Bronchial epithelial cell (primary cell): ENCODE measurements around the gene FAM219B. TPM values are rescaled to one million over a fixed set of nuclear protein-coding genes. Genes with fewer than 3 reads are reported as not detected.

Experiments
- DNase-seq: peaks from one replicate; pipeline ENCODE4 v3.0.0-alpha.2; 2010; ENCODE audit warnings: low read depth
- FAIRE-seq: peaks from 2 replicates; lab custom pipeline; 2011; peaks lifted over from hg19 to GRCh38; lab: Jason Lieb, UNC
- H3K27me3 ChIP-seq: 2 replicates; pipeline ENCODE4 v1.5.1; 2011; ENCODE audit warnings: low read length; ENCODE audit not compliant: control insufficient read depth, insufficient read depth
- H3K36me3 ChIP-seq: 2 replicates; pipeline ENCODE4 v1.5.1; 2011; ENCODE audit warnings: low read length; ENCODE audit not compliant: control insufficient read depth, insufficient read depth
- H3K4me3 ChIP-seq: 2 replicates; pipeline ENCODE4 v1.5.1; 2011; ENCODE audit warnings: mild to moderate bottlenecking, low read depth, low read length, control low read depth
- CTCF ChIP-seq: IDR thresholded peaks from 2 replicates; pipeline ENCODE4 v1.5.1; 2011; ENCODE audit warnings: mild to moderate bottlenecking, moderate library complexity, low read length, control low read depth, inconsistent platforms; ENCODE audit not compliant: insufficient read depth, severe bottlenecking
- total RNA-seq: library from RNA; depleted of rRNA; stranded (reverse); fragments of >200 nt; gene quantifications from 2 replicates; pipeline ENCODE4 v1.2.1, GENCODE V29; 2014

FAM219B gene
- total RNA-seq, 1 donor from 2014 or later, result 72.4 TPM

GRCh38 chr15:74855857-74856256, 50.8 kb downstream of the FAM219B start:
- Histone ChIP-seq H3K36me3 (peaks cover 24% of the 10 kb centered on the region), H3K27me3 (no peaks in the 10 kb centered on the region), H3K4me3 (no peak overlapping the region)
- no peak for DNase-seq
- no peak for TF ChIP-seq CTCF
- FAIRE-seq, result no peak

- FAIRE-seq, result no peak
- no peak for TF ChIP-seq CTCF
These were observed 52.1 kb downstream of the FAM219B start for GRCh38 chr15:74854453-74855022.

GRCh38 chr15:74851960-74852359, 54.7 kb downstream of the FAM219B start:
- no peak for DNase-seq
- H3K36me3 ChIP-seq, result peaks cover 32% of the 10 kb centered on the region
- no peak for TF ChIP-seq CTCF
- no peak overlapping the region for H3K4me3 ChIP-seq
- H3K27me3 ChIP-seq, result no peaks in the 10 kb centered on the region
- FAIRE-seq, result no peak

More at GRCh38 chr15:74854453-74855022, 52.1 kb downstream of the FAM219B start:
- H3K27me3 ChIP-seq, result no peaks in the 10 kb centered on the region
- no peak for DNase-seq
- peaks cover 28% of the 10 kb centered on the region for H3K36me3 ChIP-seq
- no peak overlapping the region for H3K4me3 ChIP-seq

GRCh38 chr15:74850393-74850792, 56.3 kb downstream of the FAM219B start:
- Histone ChIP-seq H3K27me3 (no peaks in the 10 kb centered on the region), H3K36me3 (peaks cover 34% of the 10 kb centered on the region), H3K4me3 (no peak overlapping the region)
- no peak for TF ChIP-seq CTCF
- DNase-seq (no peak), FAIRE-seq (no peak)

Other genes with a start within 250 kb of the FAM219B start
- 6.1 and 8.6 TPM in 2 replicates for gene EDC3, start 210.8 kb downstream of the FAM219B start, total RNA-seq
- 0.26 TPM in 2 replicates for gene CYP1A1, start 181.3 kb downstream of the FAM219B start, total RNA-seq
- not detected in 2 replicates for gene CYP1A2, start 158.0 kb downstream of the FAM219B start, total RNA-seq
- gene CSK, start 124.8 kb downstream of the FAM219B start, total RNA-seq, result 28.9 and 29.2 TPM in 2 replicates
- under 0.01 TPM in 1 of 2 replicates, not detected in the other for gene LMAN1L, start 94.0 kb downstream of the FAM219B start, total RNA-seq
- gene CPLX3, start 80.2 kb downstream of the FAM219B start, total RNA-seq, result not detected in 2 replicates
- gene ULK3, start 63.7 kb downstream of the FAM219B start, total RNA-seq, result 17.4 and 23.6 TPM in 2 replicates
- gene SCAMP2, start 33.5 kb downstream of the FAM219B start, total RNA-seq, result 20.5 and 30.7 TPM in 2 replicates
- gene MPI, start 16.8 kb downstream of the FAM219B start, total RNA-seq, result 25.0 and 35.0 TPM in 2 replicates
- gene COX5A, start 31.2 kb upstream of the FAM219B start, total RNA-seq, result 55.3 and 66.6 TPM in 2 replicates
- gene RPP25, start 49.9 kb upstream of the FAM219B start, total RNA-seq, result 3.3 and 8.7 TPM in 2 replicates
- 0.13 and 1.3 TPM in 2 replicates for gene SCAMP5, start 88.7 kb upstream of the FAM219B start, total RNA-seq
- 13.2 and 14.8 TPM in 2 replicates for gene PPCDC, start 116.7 kb upstream of the FAM219B start, total RNA-seq